A673 (cell line): ENCODE results near the gene TMEM229B. TPM values are rescaled to one million over a fixed set of nuclear protein-coding genes. Genes with fewer than 3 reads are reported as not detected.

ENCODE experiments used
- BruUV-seq: library from RNA; stranded (reverse); fragments of 400-500 nt; replicated peaks from 2 replicates; lab custom pipeline; 2021; lab: Mats Ljungman, UMichigan
- CTCF ChIA-PET: fragments of 300-600 bp; sonication (Branson Sonifier 250); formaldehyde crosslinking; loops from one replicate; lab custom pipeline; 2022; ENCODE audit warnings: antibody characterized with exemption; lab: Charles Lee
- POLR2A ChIA-PET: fragments of 300-600 bp; sonication (Branson Sonifier 250); formaldehyde crosslinking; loops from one replicate; lab custom pipeline; 2022; ENCODE audit warnings: antibody characterized with exemption; ENCODE audit not compliant: low non-redundant PET; lab: Charles Lee
- DNase-seq: peaks from one replicate; pipeline ENCODE4 v3.0.0-alpha.2; 2015; ENCODE audit warnings: low spot score
- H3K27ac ChIP-seq: fragments of 200-600 bp; sonication (generic); 2 replicates; pipeline ENCODE4 v1.5.1; 2016; ENCODE audit warnings: mixed run types, low read depth, mild to moderate bottlenecking, mixed read lengths, antibody characterized with exemption, low read length; ENCODE audit not compliant: poor library complexity, severe bottlenecking
- H3K27me3 ChIP-seq: fragments of 200-600 bp; sonication (generic); replicated peaks from 2 replicates; pipeline ENCODE4 v1.6.1; 2017; ENCODE audit warnings: mixed run types, low read depth, mild to moderate bottlenecking, mixed read lengths, antibody characterized with exemption, low read length; ENCODE audit not compliant: insufficient read depth, poor library complexity
- H3K36me3 ChIP-seq: fragments of 200-600 bp; sonication (generic); 2 replicates; pipeline ENCODE4 v1.6.1; 2016; ENCODE audit warnings: mixed run types, mild to moderate bottlenecking, mixed read lengths, antibody characterized with exemption, low read length; ENCODE audit not compliant: insufficient read depth, poor library complexity, severe bottlenecking
- H3K4me1 ChIP-seq: fragments of 200-600 bp; sonication (generic); 2 replicates; pipeline ENCODE4 v1.6.1; 2017; ENCODE audit warnings: mixed run types, mild to moderate bottlenecking, mixed read lengths, antibody characterized with exemption, low read length; ENCODE audit not compliant: insufficient read depth, poor library complexity, severe bottlenecking
- H3K4me3 ChIP-seq: fragments of 200-600 bp; sonication (generic); 2 replicates; pipeline ENCODE4 v1.5.1; 2016; ENCODE audit warnings: low read depth, mixed run types, mild to moderate bottlenecking, mixed read lengths, low read length; ENCODE audit not compliant: poor library complexity, severe bottlenecking
- H3K9me3 ChIP-seq: fragments of 200-600 bp; sonication (generic); 2 replicates; pipeline ENCODE4 v1.6.1; 2016; ENCODE audit warnings: mixed run types, low read depth, mild to moderate bottlenecking, mixed read lengths, antibody characterized with exemption, low read length; ENCODE audit not compliant: poor library complexity, severe bottlenecking
- CTCF ChIP-seq: fragments of 300-800, 200-600 bp; sonication (generic); conservative IDR thresholded peaks from 2 replicates; pipeline ENCODE4 v1.5.1; 2017; ENCODE audit warnings: low read depth, mild to moderate bottlenecking, antibody characterized with exemption, low read length, moderate library complexity, mixed read lengths
- EZH2 ChIP-seq: fragments of 200-600 bp; sonication (generic); IDR thresholded peaks from 2 replicates; pipeline ENCODE4 v1.6.1; 2017; ENCODE audit warnings: borderline replicate concordance, low read depth, mild to moderate bottlenecking, mixed read lengths, antibody characterized with exemption, low read length; ENCODE audit not compliant: poor library complexity, severe bottlenecking
- intact Hi-C: fragments of 100-400 bp; cut with micrococcal nuclease; formaldehyde crosslinking; loops from one replicate; pipeline ENCODE4 v1.10.0; 2022; ENCODE audit not compliant: unreplicated experiment
- total RNA-seq: library from RNA; stranded (reverse); gene quantifications from 2 replicates; pipeline ENCODE4 v1.2.3, GENCODE V29; 2021

The TMEM229B gene
- total RNA-seq, 1 experiment from 2014 or later, result not detected

DNA sequence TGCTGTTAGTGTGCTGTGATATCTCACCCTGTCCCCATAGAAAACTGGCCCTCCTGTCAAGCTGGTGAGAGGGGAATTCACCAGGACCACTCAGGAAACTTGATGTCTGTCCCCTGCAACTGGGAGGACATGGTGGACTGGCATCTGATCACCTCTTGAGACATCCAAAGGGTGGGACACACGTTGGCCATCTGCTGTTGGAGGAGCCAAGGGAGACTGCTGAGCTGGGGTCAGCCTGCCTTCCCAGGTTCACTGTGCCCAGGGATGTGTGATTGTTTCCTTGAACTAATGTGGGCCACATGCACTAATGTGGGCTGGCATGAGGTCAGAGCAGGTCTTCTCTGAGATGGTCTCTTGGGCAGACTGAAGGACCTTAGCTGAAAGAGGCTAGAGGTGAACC is 16.7 kb upstream of the TMEM229B start:
- no peaks in the 10 kb centered on the region for H3K4me1 ChIP-seq
- TF ChIP-seq CTCF, result no peak
- no peak overlapping the region for H3K4me3 ChIP-seq
- no TSS peak for BruUV-seq
- H3K27me3 ChIP-seq, result no peaks in the 10 kb centered on the region
- CTCF ChIA-PET, result no interaction called here
- no peak for DNase-seq
- POLR2A ChIA-PET, result no interaction called here
- no peak overlapping the region for H3K27ac ChIP-seq
- no peaks in the 10 kb centered on the region for H3K36me3 ChIP-seq
- intact Hi-C loops, result no loop called here
- no peaks in the 10 kb centered on the region for H3K9me3 ChIP-seq

GRCh38 chr14:67503331-67503730 is 14.8 kb upstream of the TMEM229B start:
- no peaks in the 10 kb centered on the region for H3K27me3 ChIP-seq
- CTCF ChIA-PET, result no interaction called here
- BruUV-seq, result no TSS peak
- H3K27ac ChIP-seq, result no peak overlapping the region
- H3K36me3 ChIP-seq, result no peaks in the 10 kb centered on the region
- DNase-seq, result no peak
- POLR2A ChIA-PET, result interaction anchor here (0.5 to 0.6 kb wide), 2 partner anchors 191 to 244 kb away, joined by 3 to 4 read pairs; no protein-coding TSS in a partner anchor
- H3K9me3 ChIP-seq, result no peaks in the 10 kb centered on the region
- intact Hi-C loops, result no loop called here
- TF ChIP-seq CTCF (no peak), EZH2 (no peak)
- H3K4me3 ChIP-seq, result no peak overlapping the region
- H3K4me1 ChIP-seq, result no peaks in the 10 kb centered on the region

DNA sequence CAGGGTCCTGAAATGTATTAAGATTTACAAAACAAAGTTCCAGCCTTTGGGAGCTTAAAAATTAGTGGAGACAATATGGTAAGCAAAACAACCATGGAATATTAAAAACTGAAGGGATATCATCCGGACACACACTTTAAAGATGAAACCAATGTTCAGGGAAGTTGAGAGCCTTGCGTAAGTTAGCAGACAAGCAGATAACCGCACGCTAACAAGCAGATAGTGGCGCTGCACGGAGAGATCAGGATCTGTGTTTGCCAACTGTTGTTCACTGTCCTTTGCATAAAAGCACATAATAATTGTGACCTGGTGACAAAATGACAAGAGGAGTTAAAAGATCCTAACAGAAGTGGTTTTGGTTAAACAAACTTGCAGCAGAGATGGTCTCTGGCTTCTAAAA is 14.3 kb upstream of the TMEM229B start:
- no peak overlapping the region for H3K4me3 ChIP-seq
- no peak for DNase-seq
- no peak overlapping the region for H3K27ac ChIP-seq
- TF ChIP-seq EZH2 (no peak), CTCF (no peak)
- CTCF ChIA-PET, result no interaction called here
- intact Hi-C loops, result no loop called here
- no peaks in the 10 kb centered on the region for H3K36me3 ChIP-seq
- no peaks in the 10 kb centered on the region for H3K9me3 ChIP-seq
- no peaks in the 10 kb centered on the region for H3K4me1 ChIP-seq
- POLR2A ChIA-PET, result interaction anchor here (0.5 to 0.6 kb wide), 2 partner anchors 191 to 244 kb away, joined by 3 to 4 read pairs; no protein-coding TSS in a partner anchor
- BruUV-seq, result no TSS peak
- H3K27me3 ChIP-seq, result no peaks in the 10 kb centered on the region
